Measurements from ENCODE around the gene WIPF3.

DNA sequence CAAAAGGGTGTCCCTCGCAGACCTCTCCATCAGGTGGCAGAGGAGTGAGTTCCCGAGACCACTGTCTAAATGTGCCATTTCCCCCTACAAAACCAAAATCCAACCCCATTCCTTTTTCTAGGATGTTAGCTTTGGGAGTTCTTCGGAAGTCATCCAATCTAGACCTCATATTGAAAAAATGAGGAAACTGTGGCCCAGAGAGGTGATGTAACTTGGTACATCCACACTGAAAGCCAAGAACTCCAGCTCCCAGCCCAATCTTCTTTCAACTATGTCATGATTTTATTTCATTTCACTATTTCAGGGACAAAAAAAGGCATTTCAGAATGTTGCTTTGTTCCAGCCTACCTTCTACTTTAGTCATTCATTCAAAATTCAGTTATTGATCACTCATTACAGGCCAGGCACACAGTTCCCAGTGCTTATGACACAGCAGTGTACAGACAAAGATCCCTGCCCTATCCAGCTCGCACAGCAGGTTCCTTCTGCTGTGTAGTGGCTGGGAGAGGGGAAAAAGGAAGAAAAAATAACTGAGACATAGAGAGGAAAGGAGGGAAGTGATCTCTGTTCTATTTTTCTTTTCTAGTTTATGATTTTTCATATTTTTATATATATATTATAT, 147.5 kb downstream of the WIPF3 start:
- no peak for TF ChIP-seq POLR2A (IDR thresholded peaks at IDR 0.05; ENCODE audit: low read depth, low read length)
- TF ChIP-seq, protein P1, sequence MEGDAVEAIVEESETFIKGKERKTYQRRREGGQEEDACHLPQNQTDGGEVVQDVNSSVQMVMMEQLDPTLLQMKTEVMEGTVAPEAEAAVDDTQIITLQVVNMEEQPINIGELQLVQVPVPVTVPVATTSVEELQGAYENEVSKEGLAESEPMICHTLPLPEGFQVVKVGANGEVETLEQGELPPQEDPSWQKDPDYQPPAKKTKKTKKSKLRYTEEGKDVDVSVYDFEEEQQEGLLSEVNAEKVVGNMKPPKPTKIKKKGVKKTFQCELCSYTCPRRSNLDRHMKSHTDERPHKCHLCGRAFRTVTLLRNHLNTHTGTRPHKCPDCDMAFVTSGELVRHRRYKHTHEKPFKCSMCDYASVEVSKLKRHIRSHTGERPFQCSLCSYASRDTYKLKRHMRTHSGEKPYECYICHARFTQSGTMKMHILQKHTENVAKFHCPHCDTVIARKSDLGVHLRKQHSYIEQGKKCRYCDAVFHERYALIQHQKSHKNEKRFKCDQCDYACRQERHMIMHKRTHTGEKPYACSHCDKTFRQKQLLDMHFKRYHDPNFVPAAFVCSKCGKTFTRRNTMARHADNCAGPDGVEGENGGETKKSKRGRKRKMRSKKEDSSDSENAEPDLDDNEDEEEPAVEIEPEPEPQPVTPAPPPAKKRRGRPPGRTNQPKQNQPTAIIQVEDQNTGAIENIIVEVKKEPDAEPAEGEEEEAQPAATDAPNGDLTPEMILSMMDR (conservative IDR thresholded peaks at IDR 0.05; ENCODE audit: low read depth, low read length), result no peak
- no peak for TF ChIP-seq RCOR1 (IDR thresholded peaks at IDR 0.05; ENCODE audit: insufficient replicate concordance, low read length)
- TF ChIP-seq RFX5 (IDR thresholded peaks at IDR 0.05; ENCODE audit: low read depth, low read length), result no peak
- TF ChIP-seq CEBPB (IDR thresholded peaks at IDR 0.05; ENCODE audit: low read depth, low read length), result no peak
- no peak for TF ChIP-seq BHLHE40 (IDR thresholded peaks at IDR 0.05; ENCODE audit: low read depth, low read length)
- TF ChIP-seq SMC3 (IDR thresholded peaks at IDR 0.05; ENCODE audit: low read depth, low read length), result no peak
- no peak for TF ChIP-seq RAD21 (IDR thresholded peaks at IDR 0.05; ENCODE audit: low read length)
- TF ChIP-seq, protein P2, sequence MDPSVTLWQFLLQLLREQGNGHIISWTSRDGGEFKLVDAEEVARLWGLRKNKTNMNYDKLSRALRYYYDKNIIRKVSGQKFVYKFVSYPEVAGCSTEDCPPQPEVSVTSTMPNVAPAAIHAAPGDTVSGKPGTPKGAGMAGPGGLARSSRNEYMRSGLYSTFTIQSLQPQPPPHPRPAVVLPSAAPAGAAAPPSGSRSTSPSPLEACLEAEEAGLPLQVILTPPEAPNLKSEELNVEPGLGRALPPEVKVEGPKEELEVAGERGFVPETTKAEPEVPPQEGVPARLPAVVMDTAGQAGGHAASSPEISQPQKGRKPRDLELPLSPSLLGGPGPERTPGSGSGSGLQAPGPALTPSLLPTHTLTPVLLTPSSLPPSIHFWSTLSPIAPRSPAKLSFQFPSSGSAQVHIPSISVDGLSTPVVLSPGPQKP (IDR thresholded peaks at IDR 0.05; ENCODE audit: borderline replicate concordance, low read depth, low read length), result no peak
- TF ChIP-seq, protein P3, sequence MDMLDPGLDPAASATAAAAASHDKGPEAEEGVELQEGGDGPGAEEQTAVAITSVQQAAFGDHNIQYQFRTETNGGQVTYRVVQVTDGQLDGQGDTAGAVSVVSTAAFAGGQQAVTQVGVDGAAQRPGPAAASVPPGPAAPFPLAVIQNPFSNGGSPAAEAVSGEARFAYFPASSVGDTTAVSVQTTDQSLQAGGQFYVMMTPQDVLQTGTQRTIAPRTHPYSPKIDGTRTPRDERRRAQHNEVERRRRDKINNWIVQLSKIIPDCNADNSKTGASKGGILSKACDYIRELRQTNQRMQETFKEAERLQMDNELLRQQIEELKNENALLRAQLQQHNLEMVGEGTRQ (IDR thresholded peaks at IDR 0.05; ENCODE audit: low read depth, low read length), result no peak
- TF ChIP-seq MAFK (IDR thresholded peaks at IDR 0.05; ENCODE audit: low read depth, low read length), result no peak
- no peak for TF ChIP-seq MAZ (IDR thresholded peaks at IDR 0.05; ENCODE audit: borderline replicate concordance, low read depth, low read length)
- TF ChIP-seq NFE2L2 (IDR thresholded peaks at IDR 0.05; ENCODE audit: low read depth, low read length), result no peak

Data from IMR-90 (cell line).